CMK (cell line): Measurements from ENCODE around the gene DBR1.

Experiments
- DNase-seq: peaks from one replicate; pipeline ENCODE4 v3.0.0-alpha.2; 2010; ENCODE audit warnings: low read depth

The DBR1 gene

DNA sequence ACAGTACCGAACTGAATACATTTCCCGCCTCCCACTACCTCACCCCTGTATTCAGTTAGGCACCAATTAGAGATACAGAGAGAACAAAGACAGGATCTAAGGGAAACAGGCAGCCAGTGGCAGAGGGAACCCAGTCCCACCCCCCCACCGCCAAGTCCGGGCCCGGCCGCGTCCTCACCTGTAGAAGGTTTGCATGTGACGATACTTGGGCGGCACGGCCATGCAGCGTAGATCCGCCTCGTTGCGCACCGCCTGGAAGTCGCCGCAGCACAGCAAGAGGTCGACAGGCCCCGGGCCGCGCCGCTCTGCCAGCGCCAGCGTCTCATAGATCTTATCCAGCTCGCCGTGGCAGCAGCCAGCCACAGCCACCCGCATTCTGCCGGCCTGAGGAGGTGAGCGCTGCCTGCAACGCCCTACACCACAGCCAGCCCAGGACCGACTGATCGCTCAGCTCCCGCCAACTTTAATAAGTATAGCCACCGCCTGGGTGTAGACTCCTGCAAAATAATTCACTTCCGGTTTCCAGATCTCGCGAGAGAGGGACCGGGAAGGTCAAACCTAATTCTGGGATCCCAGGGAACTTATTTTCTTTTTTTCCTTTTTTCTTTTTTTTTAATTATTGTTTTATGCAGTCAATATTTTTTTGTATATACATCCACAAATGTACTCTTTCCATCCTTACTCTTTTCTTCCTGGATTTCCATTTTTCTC, at the start of gene DBR1:
Gene DBR1, minus strand, starts transcription at position 501 of the 711 bp plus-strand sequence. Its CDS starts 126 bp downstream, at position 375.
- DNase-seq, result peak; percentile 72

DNA sequence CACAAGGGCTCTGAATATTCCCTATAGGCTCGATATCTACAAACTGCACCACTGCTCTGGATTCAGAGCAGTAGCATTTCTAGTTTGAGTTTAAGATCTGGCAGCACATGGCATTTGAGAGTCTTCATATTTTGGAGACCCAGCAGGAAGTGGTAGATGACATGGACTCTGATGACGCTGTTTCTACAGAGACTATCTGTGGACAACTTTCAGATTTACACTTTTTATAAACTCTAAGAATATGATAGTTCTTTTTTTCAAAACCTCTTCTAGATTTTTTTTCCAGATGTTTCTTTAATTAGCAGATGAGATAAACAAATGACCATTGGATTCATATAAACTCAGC, 48.2 kb upstream of the DBR1 start:
- DNase-seq, result no peak

DNA sequence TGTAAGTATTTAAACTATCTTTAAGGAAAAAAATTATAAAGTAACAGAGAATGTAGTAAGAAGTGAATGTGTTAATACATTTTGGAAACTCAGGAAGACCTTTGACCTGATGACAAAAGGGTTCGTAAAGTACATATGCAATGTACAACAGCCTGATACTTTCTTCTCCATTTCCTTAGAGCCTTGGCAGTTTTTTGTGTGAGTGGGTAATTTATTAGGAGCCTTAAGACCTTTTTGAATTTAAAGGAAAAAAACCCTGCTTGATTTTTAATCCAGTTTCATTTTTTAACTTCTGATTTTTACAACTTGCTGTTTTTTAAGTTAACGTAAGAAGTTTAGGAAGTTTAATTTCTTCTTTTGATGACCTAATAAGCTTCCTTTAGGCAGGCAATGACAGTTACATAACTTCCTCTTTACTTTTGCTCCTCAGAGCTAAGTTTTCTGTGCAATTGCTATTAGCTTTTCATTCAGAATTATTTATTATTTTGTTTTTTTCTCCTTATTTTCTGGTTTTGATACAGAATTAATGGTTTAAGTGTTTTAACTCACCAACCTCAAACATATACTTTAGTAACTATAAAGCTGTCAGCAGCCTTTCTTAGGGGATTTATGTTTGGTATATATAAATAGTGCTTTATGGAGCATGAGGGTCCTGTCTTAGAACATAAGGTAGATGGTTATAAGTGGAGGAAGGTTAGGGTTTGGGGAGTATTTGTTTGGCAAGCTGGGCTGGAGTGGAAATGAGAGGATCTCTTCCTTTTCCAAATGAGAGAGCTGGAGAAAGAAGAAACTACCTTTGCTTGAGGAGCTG, 47.6 kb upstream of the DBR1 start:
- no peak for DNase-seq

GRCh38 chr3:138220788-138221187, 46.1 kb upstream of the DBR1 start:
- no peak for DNase-seq

GRCh38 chr3:138220242-138220641, 45.5 kb upstream of the DBR1 start:
- no peak for DNase-seq

DNA sequence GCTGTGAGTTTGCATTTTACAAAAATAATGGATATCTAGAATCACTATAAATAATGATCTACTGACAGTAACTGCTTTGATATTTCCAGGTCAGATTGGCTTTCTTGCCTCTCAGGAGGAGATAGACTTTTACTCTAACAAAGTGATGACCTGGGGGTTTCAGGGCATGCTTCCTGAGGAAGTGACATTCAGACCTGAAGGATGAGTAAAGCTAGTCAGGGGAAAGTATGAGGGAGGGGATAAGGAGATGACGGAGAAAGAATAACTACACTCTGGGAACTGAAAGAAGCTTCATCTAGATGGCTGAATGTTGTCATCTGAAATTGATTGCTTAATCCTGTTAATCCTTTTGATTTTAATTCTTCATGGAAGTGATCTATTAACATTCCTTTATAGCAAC, 44.5 kb upstream of the DBR1 start:
- no peak for DNase-seq

- no peak for DNase-seq
These were observed 38.8 kb upstream of the DBR1 start for GRCh38 chr3:138213398-138214085.

DNA sequence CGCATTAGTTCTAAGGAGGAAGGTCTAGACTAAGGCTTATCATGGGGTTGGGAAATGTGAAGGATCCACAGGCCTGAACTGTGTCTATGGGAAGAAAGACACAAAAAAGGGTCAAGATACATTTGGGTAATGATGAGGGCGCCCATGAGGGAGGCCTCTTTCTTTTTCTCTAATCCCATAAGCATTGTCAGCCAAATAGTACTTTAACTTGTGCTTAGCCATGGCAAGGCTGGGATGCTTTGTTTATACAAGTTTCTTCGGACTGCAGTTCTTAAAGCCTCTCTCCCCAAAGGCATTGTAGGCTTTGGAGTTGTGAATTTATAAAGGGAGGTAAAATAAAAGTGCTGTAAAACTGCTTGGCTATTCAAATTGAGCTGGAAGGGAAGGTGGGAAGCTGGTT, 35.8 kb upstream of the DBR1 start:
- DNase-seq, result no peak

DNA sequence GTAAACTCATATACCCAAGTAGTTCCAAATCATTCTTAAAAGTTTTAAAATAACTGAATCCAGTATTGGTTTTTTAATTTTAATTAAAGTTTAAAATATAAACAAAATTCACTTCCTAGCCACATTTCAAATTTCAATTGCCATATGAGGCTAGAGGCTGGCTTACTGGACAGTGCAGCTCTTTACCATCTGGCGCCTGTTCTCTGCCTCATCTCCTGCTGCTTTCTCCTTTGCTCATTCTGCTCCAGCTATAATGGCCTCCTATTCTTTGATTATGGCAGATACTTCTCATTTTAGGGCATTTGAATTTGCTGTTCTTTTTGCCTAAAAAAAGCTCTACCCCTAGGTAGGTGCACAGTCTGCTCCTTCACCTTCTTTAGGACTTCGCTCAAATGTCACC, 31.5 kb upstream of the DBR1 start:
- no peak for DNase-seq

GRCh38 chr3:138205527-138205926, 30.8 kb upstream of the DBR1 start:
- no peak for DNase-seq

DNA sequence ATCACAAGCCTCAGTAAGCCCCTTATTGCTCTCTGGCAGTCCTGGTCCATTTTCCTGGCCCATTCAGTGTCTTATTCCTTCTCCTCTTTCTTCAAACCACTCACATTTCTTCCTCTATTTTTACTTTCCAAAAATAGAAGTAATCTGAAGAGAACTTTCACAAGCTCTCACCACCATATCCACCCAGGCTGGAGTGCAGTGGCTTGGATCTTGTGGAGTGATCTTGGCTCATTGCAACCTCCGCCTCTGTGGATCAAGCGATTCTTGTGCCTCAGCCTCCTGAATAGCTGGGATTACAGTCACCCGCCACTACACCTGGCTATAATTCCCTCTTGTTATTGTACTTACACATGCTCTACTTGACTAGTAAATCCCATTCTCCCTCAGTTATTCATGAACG, 29.2 kb upstream of the DBR1 start:
- no peak for DNase-seq

GRCh38 chr3:138202945-138203701, 28.4 kb upstream of the DBR1 start:
- DNase-seq, result no peak

DNA sequence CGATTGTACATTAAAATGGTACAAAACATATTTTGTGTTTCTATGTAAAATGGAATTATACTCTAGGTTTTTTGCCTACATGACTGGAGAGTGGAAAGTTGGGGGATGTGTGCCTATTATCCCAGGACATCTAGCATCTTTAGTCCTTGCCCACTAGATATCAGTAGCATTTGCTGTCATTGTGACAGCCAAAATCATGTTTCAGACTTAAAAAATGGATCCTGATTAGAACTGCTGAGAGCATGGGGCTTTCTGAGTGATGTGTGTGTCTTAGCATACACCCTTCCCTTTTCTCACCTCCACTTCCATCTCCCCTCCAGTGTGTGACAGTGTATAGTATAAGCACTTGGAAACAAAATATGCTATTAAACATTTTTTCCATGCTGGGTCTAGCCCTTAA, 25.7 kb upstream of the DBR1 start:
- DNase-seq, result no peak

DNA sequence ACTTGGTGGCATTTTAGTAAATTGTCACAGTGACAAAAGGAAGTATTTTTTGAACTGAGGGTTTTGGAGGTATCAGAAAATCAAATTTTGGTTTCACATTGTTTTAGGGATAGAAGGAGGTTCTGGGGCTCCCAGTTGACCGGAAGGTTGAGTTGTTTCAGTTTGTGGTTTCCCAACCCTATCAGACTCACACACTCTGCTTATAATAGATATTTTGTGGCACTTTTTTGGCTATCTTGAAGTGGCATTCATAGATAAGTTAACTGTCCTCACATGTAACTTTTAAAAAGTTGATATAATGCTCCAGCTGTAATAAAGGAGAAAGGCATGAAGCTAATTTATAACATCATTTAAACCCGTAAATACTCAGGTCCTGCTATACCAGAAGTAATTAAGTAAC, 25.1 kb upstream of the DBR1 start:
- DNase-seq, result peak; percentile 84

GRCh38 chr3:138197524-138197923, 22.8 kb upstream of the DBR1 start:
- DNase-seq, result no peak

GRCh38 chr3:138197058-138197457, 22.3 kb upstream of the DBR1 start:
- no peak for DNase-seq

- no peak for DNase-seq
These were observed 21.3 kb upstream of the DBR1 start for GRCh38 chr3:138196023-138196422.

- no peak for DNase-seq
These were observed 20.8 kb upstream of the DBR1 start for GRCh38 chr3:138195481-138195880.

GRCh38 chr3:138188013-138188730, 13.5 kb upstream of the DBR1 start:
- DNase-seq, result no peak

DNA sequence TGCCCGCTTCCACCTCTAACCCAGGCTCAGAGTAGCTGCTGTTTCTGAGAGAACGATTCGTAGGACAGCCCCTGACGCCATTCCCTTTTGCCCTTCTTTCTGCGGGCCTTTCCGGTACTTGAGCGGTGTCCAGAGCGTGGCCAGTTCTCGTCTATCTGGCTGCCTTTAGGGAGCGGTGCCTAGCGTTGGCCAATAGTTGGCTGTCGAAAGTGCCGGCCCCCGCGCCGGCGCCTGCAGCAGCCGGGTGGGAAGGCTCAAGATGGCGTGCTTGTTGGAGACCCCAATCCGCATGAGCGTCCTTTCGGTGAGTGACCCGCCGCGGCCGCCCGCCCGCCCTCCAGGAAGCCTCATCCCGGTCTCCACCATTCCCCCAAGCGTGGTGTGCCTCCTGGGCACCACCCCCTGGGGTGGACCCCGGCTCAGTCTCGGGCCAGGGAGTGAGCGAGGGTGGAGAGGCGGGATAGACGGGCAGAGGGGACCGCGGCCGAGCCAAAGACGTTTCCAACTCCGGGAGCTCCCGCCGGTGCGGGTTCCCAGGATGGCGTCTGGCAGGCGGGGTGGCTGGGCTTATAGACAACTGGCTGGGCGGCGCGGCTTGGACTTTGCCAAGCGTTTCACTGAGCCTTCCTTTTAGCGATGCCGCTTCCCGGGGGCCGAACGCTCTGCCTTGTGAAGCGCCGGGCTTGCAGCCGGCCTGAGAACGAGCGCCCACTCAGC, 12.7 kb upstream of the DBR1 start, which contains the start of gene ARMC8:
Gene ARMC8, plus strand, starts transcription at position 6 of the 717 bp plus-strand sequence. Its CDS starts 254 bp downstream, at position 260.
- peak; percentile 56 for DNase-seq

- DNase-seq, result no peak
These were observed 12.1 kb upstream of the DBR1 start for GRCh38 chr3:138186803-138187295.
